GM18867 (cell line): ENCODE results near the gene CDH22.

Experiments
- ATAC-seq: cut with Tn5 transposase; IDR thresholded peaks from one replicate; pipeline ENCODE4 v1.9.1; 2021; ENCODE audit warnings: mild to moderate bottlenecking, moderate library complexity; ENCODE audit not compliant: unreplicated experiment

The CDH22 gene

GRCh38 chr20:46243707-46244628 lies 64.3 kb downstream of the CDH22 start:
- no peak for ATAC-seq

DNA sequence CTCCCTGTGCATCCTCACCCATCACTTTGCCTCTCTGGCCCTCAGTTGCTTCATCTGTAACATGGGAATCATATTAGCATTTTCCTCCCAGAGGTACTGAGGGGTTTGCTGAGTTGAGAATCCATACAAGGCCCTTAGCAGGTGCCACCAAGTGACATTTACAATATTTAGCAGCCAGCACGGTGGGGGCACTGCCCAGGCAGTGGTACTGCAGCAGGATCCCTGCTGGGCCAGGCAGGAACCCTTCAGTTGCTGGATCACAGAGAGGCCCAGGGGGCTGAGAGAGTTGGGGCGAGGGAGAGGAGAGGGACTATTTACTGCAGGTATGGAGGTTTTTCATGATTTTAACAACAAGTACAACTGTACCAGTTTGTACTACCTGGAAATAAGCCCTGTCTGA lies 65.9 kb downstream of the CDH22 start:
- no peak for ATAC-seq

DNA sequence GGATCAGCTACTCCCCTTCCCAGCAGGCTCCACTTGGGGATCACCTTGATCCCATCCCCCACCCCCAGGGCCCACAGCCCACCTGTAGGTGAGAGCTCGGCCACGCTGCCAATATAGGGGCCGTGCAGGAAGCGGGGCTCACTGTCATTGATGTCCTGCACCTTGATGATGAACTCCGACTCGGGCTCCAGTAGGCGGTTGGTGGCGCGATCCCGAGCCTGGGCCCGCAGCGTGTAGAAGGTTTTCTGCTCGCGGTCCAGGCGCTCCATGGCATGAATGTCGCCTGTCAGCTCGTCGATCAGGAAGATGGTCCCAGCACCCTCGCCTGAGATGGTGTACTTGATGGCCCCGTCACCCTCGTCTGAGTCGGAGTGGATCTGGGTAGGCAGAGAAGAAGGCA lies 67.4 kb downstream of the CDH22 start:
- no peak for ATAC-seq

DNA sequence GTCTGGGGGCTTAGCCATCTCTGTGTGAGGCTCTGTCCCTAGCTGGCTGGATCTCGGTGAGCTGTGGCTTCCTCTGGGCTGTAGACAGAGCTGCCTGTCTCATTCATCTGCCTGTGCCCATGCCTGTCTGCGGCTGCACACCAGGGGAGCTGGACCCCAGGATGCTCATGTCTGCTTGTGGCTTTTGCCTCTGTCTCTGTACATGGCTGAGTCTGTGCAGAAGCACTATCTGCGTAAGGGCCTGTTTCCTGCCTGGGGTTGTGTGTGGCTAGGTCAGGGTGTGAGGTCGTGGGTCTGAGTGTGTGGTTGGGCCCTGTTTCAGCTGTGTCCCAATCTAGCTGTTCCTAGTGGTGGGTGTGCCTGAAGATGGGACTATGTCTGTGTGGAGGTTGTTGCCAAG lies 68.2 kb downstream of the CDH22 start:
- no peak for ATAC-seq

- ATAC-seq, result no peak
Measured at GRCh38 chr20:46237736-46238135, 70.6 kb downstream of the CDH22 start.

DNA sequence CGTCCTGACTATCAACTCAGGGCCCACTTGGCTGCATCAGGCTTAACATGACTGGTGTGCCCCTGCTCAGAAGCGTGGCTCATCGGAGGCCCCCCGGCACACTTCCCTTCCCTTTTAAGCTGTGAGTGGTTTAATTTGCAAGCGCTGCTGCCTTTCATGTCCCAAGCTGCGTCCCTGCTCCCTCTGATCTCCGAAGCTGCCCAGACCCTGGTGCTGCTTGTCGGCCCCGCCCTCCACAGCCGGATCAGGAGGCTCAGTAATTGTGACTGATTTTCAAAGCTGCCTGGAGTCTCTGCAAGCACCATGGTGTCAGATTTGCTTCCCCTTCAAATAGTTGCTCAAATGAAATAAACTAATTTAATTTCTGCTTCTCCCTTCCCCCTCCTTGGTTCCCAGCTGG lies 71.1 kb downstream of the CDH22 start:
- no peak for ATAC-seq

DNA sequence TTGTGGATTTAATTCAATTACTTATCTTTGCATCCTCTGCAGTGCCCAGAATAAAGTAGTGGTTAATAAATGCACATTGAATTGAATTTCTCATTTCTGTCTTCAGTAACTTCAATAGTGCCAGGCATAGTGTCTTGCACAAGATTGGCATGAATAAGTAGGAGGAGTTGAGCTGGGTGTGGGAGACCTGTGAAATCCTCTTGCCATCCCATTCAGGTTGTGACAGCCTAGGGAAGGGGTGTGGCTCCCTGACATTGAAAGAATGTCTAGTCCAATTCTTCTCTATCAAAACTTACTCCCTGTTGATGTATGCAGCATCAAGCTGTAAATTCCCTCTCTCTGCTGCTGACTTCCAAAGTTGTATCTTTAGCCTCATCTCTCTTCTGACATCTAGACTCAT lies 73.2 kb downstream of the CDH22 start:
- no peak for ATAC-seq

- ATAC-seq, result no peak
Measured at GRCh38 chr20:46233701-46234100, 74.6 kb downstream of the CDH22 start.

DNA sequence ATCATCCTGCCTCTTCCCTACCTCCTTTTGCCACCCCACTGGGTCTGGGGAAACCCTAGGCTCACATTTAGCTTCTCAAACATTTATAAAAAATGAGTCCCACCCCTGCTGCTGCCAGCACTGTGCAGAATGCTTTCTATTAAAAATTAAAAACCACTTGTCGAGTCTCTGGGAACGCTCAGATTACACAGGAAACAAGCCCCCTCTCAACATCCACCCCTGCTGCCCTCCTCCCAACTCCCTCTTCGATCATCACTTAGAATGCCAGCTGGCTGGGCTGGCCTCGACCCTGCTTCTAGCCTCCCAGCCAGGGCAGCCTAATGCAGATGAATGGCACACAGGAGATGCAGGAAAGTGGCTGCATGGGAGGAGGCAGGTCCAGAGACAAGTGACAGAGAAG lies 75.8 kb downstream of the CDH22 start:
- ATAC-seq, result no peak

- no peak for ATAC-seq
Measured at GRCh38 chr20:46230801-46231282, 77.5 kb downstream of the CDH22 start.

GRCh38 chr20:46230106-46230491 lies 78.2 kb downstream of the CDH22 start:
- no peak for ATAC-seq

GRCh38 chr20:46229478-46230105 lies 78.7 kb downstream of the CDH22 start:
- no peak for ATAC-seq

DNA sequence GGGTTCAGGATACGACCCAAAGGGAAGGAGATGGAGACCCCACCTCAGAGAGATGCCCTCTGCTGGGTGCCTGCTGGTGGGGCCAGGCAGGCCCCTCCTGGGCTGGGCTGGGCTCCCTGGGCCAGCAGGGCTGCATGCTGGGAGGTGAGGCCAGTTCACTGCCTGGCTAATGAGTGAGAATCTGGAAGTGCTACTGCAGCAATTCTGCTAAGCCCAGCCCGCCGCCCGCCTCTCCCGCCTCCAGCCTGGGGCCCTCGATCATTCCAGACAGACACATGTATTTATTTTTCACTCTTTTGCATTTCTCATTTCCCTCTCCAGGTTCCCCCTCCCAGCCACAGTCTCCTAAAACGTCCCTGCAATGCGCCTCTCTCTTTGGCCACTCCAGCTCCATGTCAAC lies 79.6 kb downstream of the CDH22 start:
- ATAC-seq, result no peak

GRCh38 chr20:46227272-46227767 lies 81.0 kb downstream of the CDH22 start:
- no peak for ATAC-seq

- ATAC-seq, result no peak
Measured at GRCh38 chr20:46226602-46227001, 81.7 kb downstream of the CDH22 start.

GRCh38 chr20:46222521-46223007 lies 85.7 kb downstream of the CDH22 start:
- no peak for ATAC-seq

DNA sequence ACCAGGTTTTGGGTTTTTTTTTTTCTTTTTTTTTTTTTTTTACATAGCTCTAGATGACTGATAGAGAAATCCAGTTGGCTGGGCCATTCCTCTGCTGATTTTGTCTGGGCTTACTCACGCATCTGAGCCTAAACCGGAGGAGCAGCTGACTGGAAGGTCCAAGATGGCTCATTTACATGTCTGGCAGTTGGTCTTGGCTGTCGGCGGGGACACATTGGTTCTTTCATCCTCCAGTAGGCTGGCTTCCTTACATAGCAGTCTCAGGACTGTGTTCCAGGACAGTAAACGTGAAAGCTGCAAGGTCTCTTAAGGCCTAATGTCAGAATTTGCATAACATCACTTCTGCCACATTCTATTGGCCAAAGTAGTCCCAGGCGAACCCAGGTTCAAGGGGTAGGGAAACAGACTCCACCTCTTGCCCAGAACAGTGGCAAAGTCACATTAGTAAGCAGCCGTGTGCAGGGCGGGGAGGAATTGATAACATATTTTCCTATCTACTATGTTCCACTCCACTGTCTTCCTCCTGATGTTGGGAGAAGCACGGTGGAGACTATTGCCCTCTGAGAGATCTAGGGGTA lies 87.0 kb downstream of the CDH22 start:
- no peak for ATAC-seq

DNA sequence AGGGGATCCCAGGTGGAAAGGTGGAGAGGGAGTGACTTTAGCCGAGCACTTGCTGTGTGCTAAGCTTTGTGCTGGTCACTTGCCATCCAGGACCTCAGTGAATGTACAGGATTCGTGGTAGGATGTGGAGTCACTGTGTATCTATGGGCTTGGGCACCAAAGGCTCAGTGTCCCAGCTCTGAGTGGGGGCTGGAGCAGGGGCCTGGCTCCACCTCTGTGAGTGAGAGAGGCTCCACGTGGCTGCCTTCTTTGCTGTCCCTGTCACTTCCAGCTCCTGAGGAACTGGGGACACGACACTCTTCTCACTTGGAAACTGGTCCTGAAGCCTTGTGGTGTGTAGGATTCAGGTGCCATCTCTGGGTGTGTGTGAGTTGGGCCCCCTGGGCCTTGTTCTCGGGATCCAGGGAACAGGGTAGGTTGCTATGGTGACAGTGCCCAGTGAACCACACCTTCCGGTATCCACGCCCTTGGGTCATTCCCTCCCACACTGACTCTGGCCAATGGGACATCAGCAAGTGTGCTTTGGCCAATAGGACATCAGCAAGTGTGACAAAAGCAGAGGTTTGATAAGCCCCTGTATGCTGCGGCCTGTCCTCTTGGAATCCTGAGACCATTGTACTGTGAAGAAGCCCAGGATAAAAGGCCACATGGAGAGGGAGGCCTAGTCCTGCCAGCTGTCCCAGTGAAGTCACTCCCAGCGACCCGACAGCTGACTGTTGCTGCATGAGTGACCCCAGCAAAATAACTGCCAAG lies 87.7 kb downstream of the CDH22 start:
- ATAC-seq, result no peak

DNA sequence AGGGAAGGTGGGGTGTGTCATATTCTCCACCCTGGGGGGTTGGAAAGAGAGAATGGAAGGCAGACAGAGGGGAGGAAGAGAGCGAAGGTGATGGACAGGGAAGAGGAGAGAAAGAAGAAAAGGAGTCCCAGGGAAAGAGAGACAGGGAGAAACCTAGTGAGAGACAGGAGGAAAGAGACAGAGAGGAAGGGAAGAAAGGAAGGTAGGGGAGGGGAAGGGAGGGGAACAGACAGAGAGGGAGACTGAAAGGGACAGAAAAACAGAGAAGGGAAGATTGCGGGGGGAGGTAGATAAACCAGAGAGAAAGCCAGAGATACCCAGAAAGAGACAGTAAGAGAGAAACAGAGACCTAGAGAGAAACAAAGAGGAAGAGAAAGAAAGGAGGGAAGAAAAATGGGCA lies 88.4 kb downstream of the CDH22 start:
- no peak for ATAC-seq

GRCh38 chr20:46219190-46219589 lies 89.1 kb downstream of the CDH22 start:
- ATAC-seq, result no peak

DNA sequence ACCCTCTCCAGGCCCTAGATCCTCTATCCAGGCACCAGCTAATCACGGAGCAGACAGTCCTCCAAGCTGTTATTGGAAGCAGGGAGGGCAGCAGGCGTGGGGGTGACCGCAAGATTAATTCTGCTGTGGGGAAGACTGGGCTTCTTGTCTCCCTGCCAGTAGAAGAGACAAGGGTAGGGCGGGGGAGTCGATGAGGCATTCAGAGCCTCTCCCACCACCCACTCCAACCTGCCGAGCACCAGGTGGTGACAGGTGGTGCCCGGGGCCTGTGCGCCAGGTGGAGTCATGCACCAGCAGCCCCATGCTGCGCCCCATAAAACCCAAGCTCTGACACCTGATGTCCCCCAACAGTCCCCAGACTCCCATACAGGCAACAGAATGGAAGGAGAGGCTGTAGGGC lies 89.6 kb downstream of the CDH22 start:
- ATAC-seq, result no peak
